Suprapubic skin (tissue), 4 donors: Measurements from ENCODE around the gene IFIT1B. TPM values are rescaled to one million over a fixed set of nuclear protein-coding genes. Genes with fewer than 3 reads are reported as not detected.
"Not testable (repeated sequence)": the region's sequence is repeated elsewhere in the genome, so short reads cannot be mapped to it uniquely, and the experiment has no call there.

Experiments used
- DNase-seq, 2 donors: peaks; one replicate each; pipeline ENCODE4 v3.0.0-alpha.2; 2019; ENCODE audit warnings: low spot score in 2 of 2
- H3K27ac ChIP-seq: fragments of 200-600 bp; sonication (generic); one replicate; pipeline ENCODE4 v1.5.1; 2019
- H3K27me3 ChIP-seq: fragments of 200-600 bp; sonication (generic); one replicate; pipeline ENCODE4 v1.5.1; 2019
- H3K36me3 ChIP-seq: fragments of 200-600 bp; sonication (generic); one replicate; pipeline ENCODE4 v1.5.1; 2019
- H3K4me1 ChIP-seq: fragments of 200-600 bp; sonication (generic); one replicate; pipeline ENCODE4 v1.5.1; 2019
- H3K4me3 ChIP-seq: fragments of 200-600 bp; sonication (generic); one replicate; pipeline ENCODE4 v1.5.1; 2019; ENCODE audit warnings: mild to moderate bottlenecking
- H3K9me3 ChIP-seq: fragments of 200-600 bp; sonication (generic); one replicate; pipeline ENCODE4 v1.5.1; 2019
- EP300 ChIP-seq: sonication (generic); formaldehyde crosslinking; IDR thresholded peaks from one replicate; pipeline ENCODE4 v1.6.1; 2017; ENCODE audit warnings: antibody characterized with exemption
- POLR2A ChIP-seq, 2 donors: fragments of 450-650 bp; IDR thresholded peaks; one replicate each; pipeline ENCODE4 v1.6.1; 2017; ENCODE audit warnings: antibody characterized with exemption in 2 of 2, mild to moderate bottlenecking in 2 of 2, moderate library complexity in 2 of 2
- POLR2AphosphoS5 ChIP-seq, 3 donors: sonication (generic); formaldehyde crosslinking; IDR thresholded peaks; one replicate each; pipeline ENCODE4 v1.6.1; 2017; ENCODE audit warnings: antibody characterized with exemption in 3 of 3
- WGBS: methylation state at CpG from one replicate; pipeline ENCODE4 v1.1.5; 2018; 5-methylcytosine and 5-hydroxymethylcytosine counted together
- total RNA-seq, 4 donors: library from RNA; depleted of rRNA; stranded (reverse); fragments of >200 nt; gene quantifications; one replicate each; pipeline ENCODE4 v1.1.0, GENCODE V29; 2016
- TF ChIP-seq, protein P1 (sequence below), 2 donors: fragments of 200-600 bp in 1 of 2; fragments of 450-650 bp in 1 of 2; sonication (generic) in 1 of 2; IDR thresholded peaks; one replicate each; pipeline ENCODE4 v1.5.1; 2016 to 2019; ENCODE audit warnings: antibody characterized with exemption in 2 of 2, mild to moderate bottlenecking in 1 of 2, moderate library complexity in 1 of 2

IFIT1B gene, protein sequence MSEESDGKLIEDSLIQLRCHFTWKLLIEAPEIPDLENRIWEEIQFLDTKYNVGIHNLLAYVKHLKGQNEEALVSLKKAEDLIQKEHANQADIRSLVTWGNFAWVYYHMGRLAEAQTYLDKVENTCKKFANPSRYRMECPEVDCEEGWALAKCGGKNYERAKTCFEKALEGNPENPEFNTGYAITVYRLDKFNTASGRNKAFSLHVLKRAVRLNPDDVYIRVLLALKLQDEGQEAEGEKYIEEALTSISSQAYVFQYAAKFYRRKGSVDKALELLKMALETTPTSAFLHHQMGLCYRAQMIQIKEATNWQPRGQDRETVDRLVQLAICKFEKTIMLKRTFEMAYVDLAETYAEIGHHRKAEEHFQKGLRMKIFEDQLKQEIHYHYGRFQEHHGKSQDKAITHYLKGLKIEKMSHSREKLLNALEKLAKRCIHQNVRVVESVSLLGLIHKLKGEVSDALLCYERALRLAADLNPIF
- not detected for total RNA-seq

GRCh38 chr10:89377705-89378637 is at the start of gene IFIT1B:
IFIT1B (plus strand) TSS chr10:89378056; CDS start chr10:89378136, 80 bp downstream.
- no peaks in the 10 kb centered on the region for H3K27me3 ChIP-seq
- TF ChIP-seq, protein P1, sequence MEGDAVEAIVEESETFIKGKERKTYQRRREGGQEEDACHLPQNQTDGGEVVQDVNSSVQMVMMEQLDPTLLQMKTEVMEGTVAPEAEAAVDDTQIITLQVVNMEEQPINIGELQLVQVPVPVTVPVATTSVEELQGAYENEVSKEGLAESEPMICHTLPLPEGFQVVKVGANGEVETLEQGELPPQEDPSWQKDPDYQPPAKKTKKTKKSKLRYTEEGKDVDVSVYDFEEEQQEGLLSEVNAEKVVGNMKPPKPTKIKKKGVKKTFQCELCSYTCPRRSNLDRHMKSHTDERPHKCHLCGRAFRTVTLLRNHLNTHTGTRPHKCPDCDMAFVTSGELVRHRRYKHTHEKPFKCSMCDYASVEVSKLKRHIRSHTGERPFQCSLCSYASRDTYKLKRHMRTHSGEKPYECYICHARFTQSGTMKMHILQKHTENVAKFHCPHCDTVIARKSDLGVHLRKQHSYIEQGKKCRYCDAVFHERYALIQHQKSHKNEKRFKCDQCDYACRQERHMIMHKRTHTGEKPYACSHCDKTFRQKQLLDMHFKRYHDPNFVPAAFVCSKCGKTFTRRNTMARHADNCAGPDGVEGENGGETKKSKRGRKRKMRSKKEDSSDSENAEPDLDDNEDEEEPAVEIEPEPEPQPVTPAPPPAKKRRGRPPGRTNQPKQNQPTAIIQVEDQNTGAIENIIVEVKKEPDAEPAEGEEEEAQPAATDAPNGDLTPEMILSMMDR (IDR thresholded peaks at IDR 0.05), result no peak
- TF ChIP-seq POLR2AphosphoS5 (IDR thresholded peaks at IDR 0.05) (no peak), EP300 (no peak), POLR2A (IDR thresholded peaks at IDR 0.05) (no peak)
- DNase-seq, result no peak
- WGBS, result 77% methylated on average over 5 of the region's 5 CpGs
- H3K4me1 ChIP-seq, result peaks cover 21% of the 10 kb centered on the region
- H3K4me3 ChIP-seq, result no peak within 1 kb of the TSS
- H3K9me3 ChIP-seq, result no peaks in the 10 kb centered on the region
- no peaks in the 10 kb centered on the region for H3K36me3 ChIP-seq
- H3K27ac ChIP-seq, result no peak within 1 kb of the TSS

- no peak for TF ChIP-seq EP300
- no peak for TF ChIP-seq POLR2AphosphoS5 (IDR thresholded peaks at IDR 0.05)
- no peak for TF ChIP-seq POLR2A (IDR thresholded peaks at IDR 0.05)
- TF ChIP-seq, protein P1 (IDR thresholded peaks at IDR 0.05), result no peak
- Histone ChIP-seq H3K27me3 (no peaks in the 10 kb centered on the region), H3K27ac (no peak overlapping the region), H3K36me3 (no peaks in the 10 kb centered on the region), H3K9me3 (no peaks in the 10 kb centered on the region), H3K4me3 (no peak overlapping the region), H3K4me1 (peaks cover 54% of the 10 kb centered on the region)
- 93% methylated on average over 2 of the region's 2 CpGs for WGBS
- DNase-seq, result no peak
Measured at GRCh38 chr10:89329151-89329550, 48.7 kb upstream of the IFIT1B start.

GRCh38 chr10:89330014-89330413 is 47.8 kb upstream of the IFIT1B start:
- not testable (repeated sequence) for H3K36me3 ChIP-seq, H3K9me3 ChIP-seq, H3K4me3 ChIP-seq, H3K27me3 ChIP-seq, DNase-seq, H3K27ac ChIP-seq
- H3K4me1 ChIP-seq, result peaks cover 61% of the 10 kb centered on the region
- WGBS, result 57% methylated on average over 3 of the region's 3 CpGs

GRCh38 chr10:89330537-89331212 is 47.2 kb upstream of the IFIT1B start:
- H3K27me3 ChIP-seq, result no peaks in the 10 kb centered on the region
- no peak overlapping the region for H3K4me3 ChIP-seq
- H3K36me3 ChIP-seq, result no peaks in the 10 kb centered on the region
- H3K27ac ChIP-seq, result no peak overlapping the region
- peaks cover 63% of the 10 kb centered on the region for H3K4me1 ChIP-seq
- no peak for DNase-seq
- H3K9me3 ChIP-seq, result no peaks in the 10 kb centered on the region
- TF ChIP-seq POLR2AphosphoS5 (IDR thresholded peaks at IDR 0.05) (no peak), POLR2A (IDR thresholded peaks at IDR 0.05) (no peak), EP300 (no peak)
- TF ChIP-seq, protein P1 (IDR thresholded peaks at IDR 0.05), result no peak

DNA sequence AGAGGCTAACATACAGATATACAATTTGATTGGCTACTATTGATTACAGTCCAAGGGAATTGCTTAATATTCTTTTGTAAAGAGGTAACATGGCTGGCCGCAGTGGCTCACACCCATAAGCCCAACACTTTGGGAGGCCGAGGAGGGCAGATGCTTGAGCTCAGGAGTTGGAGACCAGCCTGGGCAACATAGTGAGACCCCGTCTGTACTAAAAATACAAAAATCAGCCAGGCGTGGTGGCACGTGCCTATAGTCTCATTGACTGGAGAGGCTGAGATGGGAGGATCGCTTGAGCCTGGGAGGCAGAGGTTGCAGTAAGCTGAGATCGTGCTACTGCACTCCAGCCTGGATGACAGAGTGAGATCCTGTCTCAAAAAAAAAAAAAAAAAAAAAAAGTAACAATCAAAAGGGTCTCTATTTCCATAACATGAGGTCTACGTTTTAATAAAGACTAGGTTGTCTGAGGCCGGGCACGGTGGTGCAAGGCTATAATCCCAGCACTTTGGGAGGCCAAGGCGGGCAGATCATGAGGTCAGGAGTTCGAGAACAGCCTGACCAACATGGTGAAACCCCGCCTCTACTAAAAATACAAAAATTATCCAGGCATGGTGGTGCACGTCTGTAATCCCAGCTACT is 46.3 kb upstream of the IFIT1B start:
- peaks cover 63% of the 10 kb centered on the region for H3K4me1 ChIP-seq
- peak overlapping the region; percentile 42 for H3K4me3 ChIP-seq
- 82% methylated on average over 14 of the region's 14 CpGs for WGBS

More for the DNA sequence above, 46.3 kb upstream of the IFIT1B start:
- H3K27ac ChIP-seq, result peak overlapping the region; percentile 53
- H3K9me3 ChIP-seq, DNase-seq, H3K36me3 ChIP-seq, H3K27me3 ChIP-seq: not testable (repeated sequence)
